ENCODE measurements around the gene CA6.

- TF ChIP-seq CTCF (IDR thresholded peaks at IDR 0.05): no peak
- TF ChIP-seq EZH2 (IDR thresholded peaks at IDR 0.05; ENCODE audit: borderline replicate concordance, insufficient read depth, low read depth, low read length, poor library complexity, severe bottlenecking): no peak
These were observed 44.2 kb downstream of the CA6 start for GRCh38 chr1:8989821-8990220.
